Suprapubic skin (tissue), 4 donors: ENCODE data around the gene PRKCQ.

Experiments used
- CTCF ChIP-seq, 2 donors: fragments of 200-600 bp in 1 of 2; fragments of 450-650 bp in 1 of 2; sonication (generic) in 1 of 2; IDR thresholded peaks; one replicate each; pipeline ENCODE4 v1.5.1; 2016 to 2019; ENCODE audit warnings: antibody characterized with exemption in 2 of 2, mild to moderate bottlenecking in 1 of 2, moderate library complexity in 1 of 2
- EP300 ChIP-seq: sonication (generic); formaldehyde crosslinking; IDR thresholded peaks from one replicate; pipeline ENCODE4 v1.6.1; 2017; ENCODE audit warnings: antibody characterized with exemption
- POLR2A ChIP-seq, 2 donors: fragments of 450-650 bp; IDR thresholded peaks; one replicate each; pipeline ENCODE4 v1.6.1; 2017; ENCODE audit warnings: antibody characterized with exemption in 2 of 2, mild to moderate bottlenecking in 2 of 2, moderate library complexity in 2 of 2
- POLR2AphosphoS5 ChIP-seq, 3 donors: sonication (generic); formaldehyde crosslinking; IDR thresholded peaks; one replicate each; pipeline ENCODE4 v1.6.1; 2017; ENCODE audit warnings: antibody characterized with exemption in 3 of 3

- TF ChIP-seq POLR2A (IDR thresholded peaks at IDR 0.05): no peak
- no peak for TF ChIP-seq CTCF (IDR thresholded peaks at IDR 0.05)
- no peak for TF ChIP-seq POLR2AphosphoS5 (IDR thresholded peaks at IDR 0.05)
- TF ChIP-seq EP300: no peak
These were observed 105.2 kb downstream of the PRKCQ start for GRCh38 chr10:6474871-6475270.
